ENCODE measurements around the gene MYO15A. TPM values are rescaled to one million over a fixed set of nuclear protein-coding genes. Genes with fewer than 3 reads are reported as not detected.

The MYO15A gene
- total RNA-seq, 1 experiment from 2014 or later: 0.36 TPM

DNA sequence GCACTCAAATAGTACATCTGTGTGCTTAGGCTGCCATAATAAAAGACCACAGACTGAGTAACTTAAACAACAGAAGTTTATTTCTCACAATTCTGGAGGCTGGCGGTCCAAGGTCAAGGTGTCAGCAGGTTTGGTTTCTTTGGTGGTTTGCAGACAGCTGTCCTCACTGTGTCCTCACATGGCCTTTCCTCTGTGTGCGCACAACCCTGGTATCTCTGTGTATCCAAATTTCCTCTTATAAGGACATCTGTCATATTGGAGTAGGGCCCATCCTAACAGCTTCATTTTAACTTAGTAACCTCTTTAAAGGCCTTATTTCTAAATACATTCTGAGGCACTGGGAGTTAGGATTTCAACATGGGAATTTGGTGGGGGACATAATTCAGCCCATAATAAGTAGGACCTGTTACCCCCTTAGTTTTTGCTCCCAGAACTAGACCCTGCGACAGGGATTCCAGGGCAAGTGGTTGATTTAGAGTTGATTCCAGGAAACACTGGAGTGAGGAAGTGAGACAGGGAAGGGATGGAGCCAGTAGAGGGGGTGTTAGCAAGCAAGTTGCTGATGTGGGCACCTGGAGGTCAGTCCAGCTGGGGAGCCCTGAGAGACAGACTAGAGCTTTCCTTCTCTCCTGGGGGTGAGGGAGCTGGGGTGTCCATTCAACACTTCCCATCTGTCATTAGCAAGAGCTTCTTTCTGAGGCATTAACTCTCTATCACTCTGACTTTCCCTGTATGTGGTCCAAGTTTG, 64.1 kb downstream of the MYO15A start:
- Histone ChIP-seq H3K4me3 (ENCODE audit: low read depth in 2 of 2, low read length in 2 of 2) (no peak overlapping the region), H3K27ac (ENCODE audit: low read length) (no peak overlapping the region), H3K27me3 (ENCODE audit: control insufficient read depth, insufficient read depth, low read length) (no peaks in the 10 kb centered on the region), H3K36me3 (ENCODE audit: control insufficient read depth, insufficient read depth, low read length) (no peaks in the 10 kb centered on the region), H3K4me1 (ENCODE audit: control insufficient read depth, insufficient read depth, low read length) (no peaks in the 10 kb centered on the region), H3K9me3 (ENCODE audit: control insufficient read depth, insufficient read depth, low read depth, low read length) (no peaks in the 10 kb centered on the region)
- ATAC-seq: no peak
- BruUV-seq (replicated peaks): no TSS peak
- DNase-seq (ENCODE audit: low read depth, low spot score): no peak
- no peak for TF ChIP-seq TCF7L2 (IDR thresholded peaks at IDR 0.05; ENCODE audit: low read depth, low read length)
- TF ChIP-seq, protein P1, sequence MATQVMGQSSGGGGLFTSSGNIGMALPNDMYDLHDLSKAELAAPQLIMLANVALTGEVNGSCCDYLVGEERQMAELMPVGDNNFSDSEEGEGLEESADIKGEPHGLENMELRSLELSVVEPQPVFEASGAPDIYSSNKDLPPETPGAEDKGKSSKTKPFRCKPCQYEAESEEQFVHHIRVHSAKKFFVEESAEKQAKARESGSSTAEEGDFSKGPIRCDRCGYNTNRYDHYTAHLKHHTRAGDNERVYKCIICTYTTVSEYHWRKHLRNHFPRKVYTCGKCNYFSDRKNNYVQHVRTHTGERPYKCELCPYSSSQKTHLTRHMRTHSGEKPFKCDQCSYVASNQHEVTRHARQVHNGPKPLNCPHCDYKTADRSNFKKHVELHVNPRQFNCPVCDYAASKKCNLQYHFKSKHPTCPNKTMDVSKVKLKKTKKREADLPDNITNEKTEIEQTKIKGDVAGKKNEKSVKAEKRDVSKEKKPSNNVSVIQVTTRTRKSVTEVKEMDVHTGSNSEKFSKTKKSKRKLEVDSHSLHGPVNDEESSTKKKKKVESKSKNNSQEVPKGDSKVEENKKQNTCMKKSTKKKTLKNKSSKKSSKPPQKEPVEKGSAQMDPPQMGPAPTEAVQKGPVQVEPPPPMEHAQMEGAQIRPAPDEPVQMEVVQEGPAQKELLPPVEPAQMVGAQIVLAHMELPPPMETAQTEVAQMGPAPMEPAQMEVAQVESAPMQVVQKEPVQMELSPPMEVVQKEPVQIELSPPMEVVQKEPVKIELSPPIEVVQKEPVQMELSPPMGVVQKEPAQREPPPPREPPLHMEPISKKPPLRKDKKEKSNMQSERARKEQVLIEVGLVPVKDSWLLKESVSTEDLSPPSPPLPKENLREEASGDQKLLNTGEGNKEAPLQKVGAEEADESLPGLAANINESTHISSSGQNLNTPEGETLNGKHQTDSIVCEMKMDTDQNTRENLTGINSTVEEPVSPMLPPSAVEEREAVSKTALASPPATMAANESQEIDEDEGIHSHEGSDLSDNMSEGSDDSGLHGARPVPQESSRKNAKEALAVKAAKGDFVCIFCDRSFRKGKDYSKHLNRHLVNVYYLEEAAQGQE (IDR thresholded peaks at IDR 0.05; ENCODE audit: insufficient read depth in 1 of 2, low read depth in 2 of 2, low read length in 1 of 2): no peak
- TF ChIP-seq, protein P2, sequence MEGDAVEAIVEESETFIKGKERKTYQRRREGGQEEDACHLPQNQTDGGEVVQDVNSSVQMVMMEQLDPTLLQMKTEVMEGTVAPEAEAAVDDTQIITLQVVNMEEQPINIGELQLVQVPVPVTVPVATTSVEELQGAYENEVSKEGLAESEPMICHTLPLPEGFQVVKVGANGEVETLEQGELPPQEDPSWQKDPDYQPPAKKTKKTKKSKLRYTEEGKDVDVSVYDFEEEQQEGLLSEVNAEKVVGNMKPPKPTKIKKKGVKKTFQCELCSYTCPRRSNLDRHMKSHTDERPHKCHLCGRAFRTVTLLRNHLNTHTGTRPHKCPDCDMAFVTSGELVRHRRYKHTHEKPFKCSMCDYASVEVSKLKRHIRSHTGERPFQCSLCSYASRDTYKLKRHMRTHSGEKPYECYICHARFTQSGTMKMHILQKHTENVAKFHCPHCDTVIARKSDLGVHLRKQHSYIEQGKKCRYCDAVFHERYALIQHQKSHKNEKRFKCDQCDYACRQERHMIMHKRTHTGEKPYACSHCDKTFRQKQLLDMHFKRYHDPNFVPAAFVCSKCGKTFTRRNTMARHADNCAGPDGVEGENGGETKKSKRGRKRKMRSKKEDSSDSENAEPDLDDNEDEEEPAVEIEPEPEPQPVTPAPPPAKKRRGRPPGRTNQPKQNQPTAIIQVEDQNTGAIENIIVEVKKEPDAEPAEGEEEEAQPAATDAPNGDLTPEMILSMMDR (IDR thresholded peaks at IDR 0.05): no peak
- TF ChIP-seq POLR2AphosphoS5 (IDR thresholded peaks at IDR 0.05; ENCODE audit: low read depth, low read length): no peak
- intact Hi-C loops (cut with micrococcal nuclease; ENCODE audit: unreplicated experiment) (no loop called here), in situ Hi-C loops (cut with HindIII; ENCODE audit: low pct_unique_long_range_greater_than_20kb, low sequenced_read_pairs) (no loop called here)
- ChIA-PET CTCF (interaction anchor here (0.5 kb wide), 1 partner anchor 87 kb away, joined by 4 read pairs; no protein-coding TSS in a partner anchor), POLR2A (no interaction called here)

DNA sequence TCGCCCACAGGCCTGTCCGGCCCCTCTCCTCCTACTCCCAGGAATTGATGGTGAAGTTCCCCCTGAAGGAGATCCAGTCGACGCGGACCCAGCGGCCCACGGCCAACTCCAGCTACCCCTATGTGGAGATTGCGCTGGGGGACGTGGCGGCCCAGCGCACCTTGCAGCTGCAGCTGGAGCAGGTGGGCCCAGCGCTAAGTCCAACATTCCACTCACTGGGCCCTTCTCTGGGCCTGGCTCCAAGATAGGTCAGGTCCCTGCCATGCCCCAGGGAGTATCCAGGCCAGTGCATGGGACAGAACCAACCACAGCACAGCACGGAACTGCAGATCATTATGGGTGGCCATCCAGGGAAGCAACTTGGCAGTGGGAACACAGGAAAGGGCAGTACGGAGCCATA, 65.2 kb downstream of the MYO15A start:
- intact Hi-C loops (cut with micrococcal nuclease; ENCODE audit: unreplicated experiment): no loop called here
- ChIA-PET POLR2A (no interaction called here), CTCF (no interaction called here)
- no peak for DNase-seq (ENCODE audit: low read depth, low spot score)
- ATAC-seq: no peak
- Histone ChIP-seq H3K4me1 (ENCODE audit: control insufficient read depth, insufficient read depth, low read length) (no peaks in the 10 kb centered on the region), H3K4me3 (ENCODE audit: low read depth in 2 of 2, low read length in 2 of 2) (no peak overlapping the region), H3K27ac (ENCODE audit: low read length) (no peak overlapping the region), H3K9me3 (ENCODE audit: control insufficient read depth, insufficient read depth, low read depth, low read length) (no peaks in the 10 kb centered on the region), H3K36me3 (ENCODE audit: control insufficient read depth, insufficient read depth, low read length) (no peaks in the 10 kb centered on the region), H3K27me3 (ENCODE audit: control insufficient read depth, insufficient read depth, low read length) (no peaks in the 10 kb centered on the region)
- in situ Hi-C loops (cut with HindIII; ENCODE audit: low pct_unique_long_range_greater_than_20kb, low sequenced_read_pairs): no loop called here
- BruUV-seq (replicated peaks): no TSS peak
- TF ChIP-seq, protein P2 (IDR thresholded peaks at IDR 0.05): no peak
- TF ChIP-seq, protein P1 (IDR thresholded peaks at IDR 0.05; ENCODE audit: insufficient read depth in 1 of 2, low read depth in 2 of 2, low read length in 1 of 2): no peak
- TF ChIP-seq SIN3A (IDR thresholded peaks at IDR 0.05; ENCODE audit: borderline replicate concordance, insufficient read depth, low read depth, low read length) (no peak), TCF7L2 (IDR thresholded peaks at IDR 0.05; ENCODE audit: low read depth, low read length) (no peak), POLR2AphosphoS5 (IDR thresholded peaks at IDR 0.05; ENCODE audit: low read depth, low read length) (no peak)

Measured in Panc1 (cell line).